Stimulated activated CD4-positive, alpha-beta T cell treated with anti-CD3 and anti-CD28 coated beads, TNF-alpha, amount 100 ng/mL, for 48 hours (primary cell): ENCODE results near the gene PPL.
"Not testable (repeated sequence)": the region's sequence is repeated elsewhere in the genome, so short reads cannot be mapped to it uniquely, and the experiment has no call there.

Source experiments
- DNase-seq, 3 donors: peaks; one replicate each; pipeline ENCODE4 v3.0.0-alpha.2; 2020; ENCODE audit warnings: low read depth in 3 of 3

PPL gene

GRCh38 chr16:4936991-4937781 is at the start of gene PPL:
TSS of gene PPL (minus strand) at chr16:4937148. CDS start at chr16:4937045, 103 bp downstream.
- DNase-seq = no peak

- DNase-seq = no peak
Observed at GRCh38 chr16:4984174-4984990, 47.4 kb upstream of the PPL start.

- no peak for DNase-seq
Observed at GRCh38 chr16:4982056-4982867, 45.3 kb upstream of the PPL start.

- DNase-seq = no peak
Observed at GRCh38 chr16:4981473-4981872, 44.5 kb upstream of the PPL start.

GRCh38 chr16:4980691-4981090 is 43.7 kb upstream of the PPL start:
- DNase-seq = no peak

- no peak for DNase-seq
Observed at GRCh38 chr16:4979736-4980660, 43.0 kb upstream of the PPL start.

- no peak for DNase-seq
Observed at GRCh38 chr16:4979164-4979563, 42.2 kb upstream of the PPL start.

- DNase-seq = no peak
Observed at GRCh38 chr16:4976611-4977145, 39.7 kb upstream of the PPL start.

GRCh38 chr16:4976079-4976478 is 39.1 kb upstream of the PPL start:
- no peak for DNase-seq

- DNase-seq = no peak
Observed at GRCh38 chr16:4972938-4973587, 36.1 kb upstream of the PPL start.

- no peak for DNase-seq
Observed at GRCh38 chr16:4970010-4970409, 33.1 kb upstream of the PPL start.

- DNase-seq = no peak
Observed at GRCh38 chr16:4968879-4969483, 32.0 kb upstream of the PPL start.

GRCh38 chr16:4968278-4968677 is 31.3 kb upstream of the PPL start:
- not testable (repeated sequence) for DNase-seq

- no peak for DNase-seq
Observed at GRCh38 chr16:4966736-4967453, 29.9 kb upstream of the PPL start.

- not testable (repeated sequence) for DNase-seq
Observed at GRCh38 chr16:4963527-4963926, 26.6 kb upstream of the PPL start.

- DNase-seq = no peak
Observed at GRCh38 chr16:4962716-4963115, 25.8 kb upstream of the PPL start.

GRCh38 chr16:4960579-4960978 is 23.6 kb upstream of the PPL start:
- no peak for DNase-seq

GRCh38 chr16:4958510-4959438 is 21.8 kb upstream of the PPL start:
- no peak for DNase-seq
